GM23338 (cell line): Measurements from ENCODE around the gene ABI2. TPM values are rescaled to one million over a fixed set of nuclear protein-coding genes. Genes with fewer than 3 reads are reported as not detected.

Experiments used
- ATAC-seq: fragments of 200-7000 bp; cut with Tn5 transposase; 3 replicates; pipeline ENCODE4 v1.9.1; 2020
- DNase-seq: peaks from one replicate; pipeline ENCODE4 v3.0.0-alpha.2; 2015; ENCODE audit warnings: low spot score
- H2AFZ ChIP-seq: fragments of 200-600 bp; sonication (generic); 2 replicates; pipeline ENCODE4 v1.8.0; 2016; ENCODE audit warnings: antibody characterized with exemption, mild to moderate bottlenecking, moderate library complexity
- H3F3A ChIP-seq: fragments of 200-600 bp; sonication (generic); replicated peaks from 2 replicates; pipeline ENCODE4 v1.8.0; 2017; ENCODE audit warnings: antibody characterized with exemption, mixed run types, low read depth
- H3K27ac ChIP-seq: fragments of 200-600 bp; sonication (generic); 2 replicates; pipeline ENCODE4 v1.6.1; 2016; ENCODE audit warnings: low read depth
- H3K27me3 ChIP-seq: fragments of 200-600 bp; sonication (generic); 2 replicates; pipeline ENCODE4 v1.8.0; 2016; ENCODE audit warnings: mild to moderate bottlenecking, mixed run types, moderate library complexity; ENCODE audit not compliant: insufficient read depth
- H3K36me3 ChIP-seq: fragments of 200-600 bp; sonication (generic); 2 replicates; pipeline ENCODE4 v1.8.0; 2016; ENCODE audit warnings: mild to moderate bottlenecking; ENCODE audit not compliant: insufficient read depth
- H3K4me1 ChIP-seq: fragments of 200-600 bp; sonication (generic); 2 replicates; pipeline ENCODE4 v1.8.0; 2016; ENCODE audit warnings: mild to moderate bottlenecking, moderate library complexity; ENCODE audit not compliant: insufficient read depth
- H3K4me2 ChIP-seq: fragments of 200-600 bp; sonication (generic); 2 replicates; pipeline ENCODE4 v1.7.1; 2017; ENCODE audit warnings: mixed run types
- H3K4me3 ChIP-seq: fragments of 200-600 bp; sonication (generic); 2 replicates; pipeline ENCODE4 v1.6.1; 2016; ENCODE audit warnings: mixed run types
- H3K79me2 ChIP-seq: fragments of 200-600 bp; sonication (generic); replicated peaks from 2 replicates; pipeline ENCODE4 v1.8.0; 2017; ENCODE audit warnings: mild to moderate bottlenecking; ENCODE audit not compliant: insufficient read depth
- H3K9me2 ChIP-seq: fragments of 200-600 bp; sonication (generic); 2 replicates; pipeline ENCODE4 v1.8.0; 2017; ENCODE audit not compliant: insufficient read depth
- H4K20me1 ChIP-seq: fragments of 200-600 bp; sonication (generic); replicated peaks from 2 replicates; pipeline ENCODE4 v1.8.0; 2017; ENCODE audit warnings: mild to moderate bottlenecking; ENCODE audit not compliant: insufficient read depth
- H3K27ac Mint-ChIP-seq: 2 replicates; pipeline ENCODE4 v1.8.0; 2020; ENCODE audit warnings: inconsistent platforms, mild to moderate bottlenecking, moderate library complexity, mixed read lengths
- H3K27me3 Mint-ChIP-seq: 3 replicates; pipeline ENCODE4 v1.8.0; 2022; ENCODE audit warnings: low read depth, mild to moderate bottlenecking, moderate library complexity, mixed read lengths, inconsistent platforms; ENCODE audit not compliant: insufficient read depth, poor library complexity
- H3K36me3 Mint-ChIP-seq: 3 replicates; pipeline ENCODE4 v1.8.0; 2021; ENCODE audit warnings: low read depth, mild to moderate bottlenecking, inconsistent platforms, moderate library complexity, mixed read lengths
- H3K4me1 Mint-ChIP-seq: 3 replicates; pipeline ENCODE4 v1.8.0; 2020; ENCODE audit warnings: mild to moderate bottlenecking, inconsistent platforms, mixed read lengths
- H3K4me3 Mint-ChIP-seq: 3 replicates; pipeline ENCODE4 v1.8.0; 2021; ENCODE audit warnings: moderate library complexity, mild to moderate bottlenecking, inconsistent platforms, mixed read lengths
- H3K9me3 Mint-ChIP-seq: 3 replicates; pipeline ENCODE4 v1.8.0; 2020; ENCODE audit warnings: moderate library complexity, mild to moderate bottlenecking, inconsistent platforms, mixed read lengths
- CREB1 ChIP-seq: fragments of 250-450 bp; sonication (Bioruptor Pico); IDR thresholded peaks from 2 replicates; pipeline ENCODE4 v1.5.0; 2020; ENCODE audit warnings: low read depth, mild to moderate bottlenecking, moderate library complexity
- CTCF ChIP-seq, 2 experiments: fragments of 200-600 bp in 1 of 2; sonication (generic) in 1 of 2; conservative IDR thresholded peaks; 2 replicates each; pipeline versions ENCODE4 v1.5.1 to v1.6.1; 2016 to 2017; ENCODE audit warnings: antibody characterized with exemption in 2 of 2, low read depth in 2 of 2, mild to moderate bottlenecking in 2 of 2, moderate library complexity in 1 of 2
- ETS1 ChIP-seq: IDR thresholded peaks from 2 replicates; pipeline ENCODE4 v1.6.1; 2016; ENCODE audit warnings: antibody characterized with exemption
- JUNB ChIP-seq: IDR thresholded peaks from one replicate; pipeline ENCODE4 v1.6.1; 2016; ENCODE audit warnings: antibody characterized with exemption; ENCODE audit not compliant: unreplicated experiment
- NANOG ChIP-seq: IDR thresholded peaks from 2 replicates; pipeline ENCODE4 v1.6.1; 2016; ENCODE audit warnings: antibody characterized with exemption, borderline replicate concordance
- POLR2AphosphoS5 ChIP-seq: IDR thresholded peaks from 2 replicates; pipeline ENCODE4 v1.6.1; 2016; ENCODE audit warnings: antibody characterized with exemption, low read depth
- ZNF331 ChIP-seq: fragments of 250-450 bp; sonication (Bioruptor Pico); IDR thresholded peaks from 2 replicates; pipeline ENCODE4 v1.5.0; 2020; ENCODE audit warnings: low read depth, mild to moderate bottlenecking, moderate library complexity
- polyA plus RNA-seq: library from polyadenylated mRNA; unstranded; fragments of >200 nt; fragmentation: Nextera tagmentation; extraction: Ambion mirVana; gene quantifications from 2 replicates; pipeline ENCODE4 v1.2.1, GENCODE V29; 2016
- total RNA-seq: library from RNA; depleted of rRNA; stranded (reverse); fragments of >200 nt; shearing (Covaris generic); gene quantifications from 2 replicates; pipeline ENCODE4 v1.2.3, GENCODE V29; 2014

ABI2 gene
- total and polyA plus RNA-seq, 2 experiments from 2014 or later = 46.5 to 114 TPM

GRCh38 chr2:203413796-203414195, 85.6 kb downstream of the ABI2 start:
- peaks cover 53% of the 10 kb centered on the region for H3K36me3 Mint-ChIP-seq
- Histone ChIP-seq H4K20me1 (0 out of 2 replicates have a peak, but pooled peaks cover 5% of the 10 kb centered on the region), H3K27ac (no peak overlapping the region), H3K9me2 (no peaks in the 10 kb centered on the region), H3K4me2 (no peak overlapping the region), H3K36me3 (peaks cover 20% of the 10 kb centered on the region), H3K4me1 (no peaks in the 10 kb centered on the region), H3F3A (no peaks in the 10 kb centered on the region), H2AFZ (no peak overlapping the region), H3K79me2 (no peaks in the 10 kb centered on the region), H3K4me3 (no peak overlapping the region), H3K27me3 (no peaks in the 10 kb centered on the region)
- H3K4me3 Mint-ChIP-seq = no peak overlapping the region
- no peaks in the 10 kb centered on the region for H3K27me3 Mint-ChIP-seq
- no peaks in the 10 kb centered on the region for H3K4me1 Mint-ChIP-seq
- ATAC-seq (no peak), DNase-seq (no peak)
- H3K9me3 Mint-ChIP-seq = no peaks in the 10 kb centered on the region
- TF ChIP-seq NANOG = no peak
- no peak for TF ChIP-seq JUNB
- TF ChIP-seq CREB1 (CRISPR knock-in tag) = no peak
- TF ChIP-seq CTCF (conservative IDR thresholded peaks at IDR 0.05; ENCODE audit: low read depth in 2 of 2) = no peak
- TF ChIP-seq ZNF331 (CRISPR knock-in tag) = no peak
- H3K27ac Mint-ChIP-seq = no peak overlapping the region

- H3K9me3 Mint-ChIP-seq = no peaks in the 10 kb centered on the region
- H3K36me3 Mint-ChIP-seq = peaks cover 58% of the 10 kb centered on the region
Measured at GRCh38 chr2:203418271-203418670, 90.1 kb downstream of the ABI2 start.

GRCh38 chr2:203427061-203427460, 98.9 kb downstream of the ABI2 start:
- Mint-ChIP-seq H3K27ac (no peak overlapping the region), H3K36me3 (peaks cover 53% of the 10 kb centered on the region), H3K4me3 (no peak overlapping the region), H3K27me3 (peaks cover 2% of the 10 kb centered on the region), H3K9me3 (no peaks in the 10 kb centered on the region), H3K4me1 (no peaks in the 10 kb centered on the region)
- H3K4me2 ChIP-seq = no peak overlapping the region
- no peaks in the 10 kb centered on the region for H3K4me1 ChIP-seq
- H3F3A ChIP-seq = no peaks in the 10 kb centered on the region
- no peak overlapping the region for H3K4me3 ChIP-seq
- no peaks in the 10 kb centered on the region; the same call in none of the 2 replicates for H3K79me2 ChIP-seq
- H4K20me1 ChIP-seq = no peaks in the 10 kb centered on the region; the same call in 1 of the 2 replicates
- H3K27me3 ChIP-seq = no peaks in the 10 kb centered on the region
- H2AFZ ChIP-seq = no peak overlapping the region
- H3K27ac ChIP-seq = no peak overlapping the region
- no peak for ATAC-seq
- no peaks in the 10 kb centered on the region for H3K36me3 ChIP-seq
- no peaks in the 10 kb centered on the region for H3K9me2 ChIP-seq
- no peak for DNase-seq
- TF ChIP-seq ETS1 = no peak
- no peak for TF ChIP-seq ZNF331 (CRISPR knock-in tag)
- no peak for TF ChIP-seq CTCF (conservative IDR thresholded peaks at IDR 0.05; ENCODE audit: low read depth in 2 of 2)
- TF ChIP-seq POLR2AphosphoS5 = no peak
- TF ChIP-seq NANOG = no peak

More at GRCh38 chr2:203418271-203418670, 90.1 kb downstream of the ABI2 start:
- peaks cover under 1% of the 10 kb centered on the region for H3K27me3 Mint-ChIP-seq
- ATAC-seq = no peak
- no peaks in the 10 kb centered on the region for H3K9me2 ChIP-seq
- TF ChIP-seq ETS1 = no peak
- no peak overlapping the region for H3K27ac Mint-ChIP-seq
- no peak overlapping the region for H3K4me3 ChIP-seq
- no peaks in the 10 kb centered on the region for H4K20me1 ChIP-seq
- H3K27ac ChIP-seq = no peak overlapping the region
- H3K27me3 ChIP-seq = no peaks in the 10 kb centered on the region
- H3K4me2 ChIP-seq = no peak overlapping the region
- H3F3A ChIP-seq = no peaks in the 10 kb centered on the region
- no peaks in the 10 kb centered on the region for H3K4me1 Mint-ChIP-seq
- H3K4me3 Mint-ChIP-seq = no peak overlapping the region
- no peaks in the 10 kb centered on the region for H3K4me1 ChIP-seq
- H3K79me2 ChIP-seq = no peaks in the 10 kb centered on the region
- no peak for DNase-seq
- H3K36me3 ChIP-seq = peaks cover 7% of the 10 kb centered on the region
- H2AFZ ChIP-seq = no peak overlapping the region
